Endodermal cell (in vitro differentiated cells): ENCODE data around the gene EMSY. TPM values are rescaled to one million over a fixed set of nuclear protein-coding genes. Genes with fewer than 3 reads are reported as not detected.

Experiments
- DNase-seq: peaks from one replicate; pipeline ENCODE4 v3.0.0-alpha.2; 2017
- H3K27ac ChIP-seq: 2 replicates; pipeline ENCODE4 v1.5.1; 2013; ENCODE audit warnings: mild to moderate bottlenecking, low read depth, low read length, moderate library complexity
- H3K27me3 ChIP-seq: 2 replicates; pipeline ENCODE4 v1.6.1; 2013; ENCODE audit warnings: mild to moderate bottlenecking, low read length, moderate library complexity; ENCODE audit not compliant: insufficient read depth, control insufficient read depth, poor library complexity, severe bottlenecking
- H3K36me3 ChIP-seq: 2 replicates; pipeline ENCODE4 v1.7.0; 2013; ENCODE audit warnings: mild to moderate bottlenecking, low read length, moderate library complexity; ENCODE audit not compliant: control insufficient read depth, insufficient read depth
- H3K4me1 ChIP-seq: one replicate; pipeline ENCODE4 v1.7.0; 2013; ENCODE audit warnings: low read length; ENCODE audit not compliant: control insufficient read depth, insufficient read depth
- H3K4me3 ChIP-seq: 2 replicates; pipeline ENCODE4 v1.5.1; 2013; ENCODE audit warnings: mild to moderate bottlenecking, low read length, moderate library complexity
- H3K9ac ChIP-seq: 2 replicates; pipeline ENCODE4 v1.6.1; 2013; ENCODE audit warnings: mild to moderate bottlenecking, low read length, moderate library complexity; ENCODE audit not compliant: poor library complexity, severe bottlenecking; ENCODE audit errors: extremely low read depth
- H3K9me3 ChIP-seq: 2 replicates; pipeline ENCODE4 v1.6.1; 2013; ENCODE audit warnings: mild to moderate bottlenecking, low read length, moderate library complexity; ENCODE audit not compliant: control insufficient read depth
- H3K27ac Mint-ChIP-seq: 2 replicates; pipeline ENCODE4 v1.8.0; 2020; ENCODE audit warnings: mixed read lengths
- H3K27me3 Mint-ChIP-seq: 2 replicates; pipeline ENCODE4 v1.8.0; 2021; ENCODE audit warnings: mild to moderate bottlenecking, mixed read lengths; ENCODE audit not compliant: insufficient read depth
- H3K36me3 Mint-ChIP-seq: 2 replicates; pipeline ENCODE4 v1.8.0; 2020; ENCODE audit warnings: low read depth, mixed read lengths
- H3K4me1 Mint-ChIP-seq: 2 replicates; pipeline ENCODE4 v1.8.0; 2020; ENCODE audit warnings: mixed read lengths
- H3K4me3 Mint-ChIP-seq: 2 replicates; pipeline ENCODE4 v1.8.0; 2020; ENCODE audit warnings: mild to moderate bottlenecking, moderate library complexity, mixed read lengths
- H3K9me3 Mint-ChIP-seq: 2 replicates; pipeline ENCODE4 v1.8.0; 2020; ENCODE audit warnings: mild to moderate bottlenecking, mixed read lengths
- CTCF ChIP-seq: fragments of 200-600 bp; sonication (generic); conservative IDR thresholded peaks from 2 replicates; pipeline ENCODE4 v1.5.0; 2021; ENCODE audit warnings: antibody characterized with exemption, mild to moderate bottlenecking
- WGBS, 2 experiments: methylation state at CpG; one replicate each; pipeline versions ENCODE4 v1.1.5 to v1.1.7; 2013; ENCODE audit warnings: missing lambda C conversion rate in 2 of 2, mixed read lengths in 1 of 2; ENCODE audit not compliant: insufficient coverage in 1 of 2, insufficient read length in 1 of 2; 5-methylcytosine and 5-hydroxymethylcytosine counted together
- total RNA-seq, 2 donors: library from RNA; stranded (reverse); fragmentation: NEBNext Ultra II Directional in 1 of 2; extraction: Animal tissue kit (Norgen Biotek cat#: 25700) in 1 of 2; gene quantifications; 2 replicates in 1 of 2; 3 replicates in 1 of 2; pipeline ENCODE4 v1.2.1, GENCODE V29; 2021

Gene EMSY
- total RNA-seq, 2 donors from 2014 or later: 27.4 to 35.5 TPM

GRCh38 chr11:76491644-76492043 lies 46.8 kb downstream of the EMSY start:
- Histone ChIP-seq H3K4me3 (no peak overlapping the region), H3K9ac (no peak overlapping the region), H3K9me3 (no peaks in the 10 kb centered on the region), H3K27ac (no peak overlapping the region), H3K27me3 (no peaks in the 10 kb centered on the region), H3K4me1 (no peaks in the 10 kb centered on the region), H3K36me3 (peaks cover 9% of the 10 kb centered on the region)
- Mint-ChIP-seq H3K27me3 (no peaks in the 10 kb centered on the region), H3K4me1 (no peaks in the 10 kb centered on the region), H3K36me3 (peaks cover 24% of the 10 kb centered on the region), H3K9me3 (no peaks in the 10 kb centered on the region), H3K4me3 (no peak overlapping the region), H3K27ac (no peak overlapping the region)
- WGBS, 2 experiments: 94% methylated on average over 5 of the region's 5 CpGs
- TF ChIP-seq CTCF: peak; percentile 39
- no peak for DNase-seq

- DNase-seq: no peak
- no peaks in the 10 kb centered on the region for H3K4me1 ChIP-seq
- H3K9ac ChIP-seq: no peak overlapping the region
- H3K27ac Mint-ChIP-seq: no peak overlapping the region
- H3K27me3 ChIP-seq: no peaks in the 10 kb centered on the region
- H3K4me3 ChIP-seq: no peak overlapping the region
- no peaks in the 10 kb centered on the region for H3K4me1 Mint-ChIP-seq
- H3K36me3 ChIP-seq: peaks cover 20% of the 10 kb centered on the region
- no peak overlapping the region for H3K27ac ChIP-seq
- peaks cover 30% of the 10 kb centered on the region for H3K36me3 Mint-ChIP-seq
- TF ChIP-seq CTCF: no peak
- H3K27me3 Mint-ChIP-seq: no peaks in the 10 kb centered on the region
- no peaks in the 10 kb centered on the region for H3K9me3 Mint-ChIP-seq
- H3K4me3 Mint-ChIP-seq: no peak overlapping the region
- H3K9me3 ChIP-seq: no peaks in the 10 kb centered on the region
- WGBS, 2 experiments: 90 to 91% methylated on average over 8 to 12 of the region's 12 CpGs
Measured at GRCh38 chr11:76493040-76493439, 48.2 kb downstream of the EMSY start.

- no peak overlapping the region for H3K4me3 ChIP-seq
- Mint-ChIP-seq H3K27me3 (no peaks in the 10 kb centered on the region), H3K4me1 (no peaks in the 10 kb centered on the region), H3K9me3 (no peaks in the 10 kb centered on the region), H3K4me3 (no peak overlapping the region), H3K27ac (no peak overlapping the region), H3K36me3 (peaks cover 35% of the 10 kb centered on the region)
- H3K9ac ChIP-seq: no peak overlapping the region
- no peaks in the 10 kb centered on the region for H3K27me3 ChIP-seq
- no peak overlapping the region for H3K27ac ChIP-seq
- H3K4me1 ChIP-seq: no peaks in the 10 kb centered on the region
- 96 to 97% methylated on average over 13 to 24 of the region's 25 CpGs for WGBS, 2 experiments
- no peak for TF ChIP-seq CTCF
- DNase-seq: no peak
- peaks cover 20% of the 10 kb centered on the region for H3K36me3 ChIP-seq
- no peaks in the 10 kb centered on the region for H3K9me3 ChIP-seq
Measured at GRCh38 chr11:76493626-76494539, 49.1 kb downstream of the EMSY start.
